ENCODE data around the gene EFNB2. TPM values are rescaled to one million over a fixed set of nuclear protein-coding genes. Genes with fewer than 3 reads are reported as not detected.

The EFNB2 gene
- total and polyA plus RNA-seq, 2 donors (not counting 3 experiments of a cell fraction or from before 2014, with no cell fraction given) = 50.4 to 69.5 TPM

DNA sequence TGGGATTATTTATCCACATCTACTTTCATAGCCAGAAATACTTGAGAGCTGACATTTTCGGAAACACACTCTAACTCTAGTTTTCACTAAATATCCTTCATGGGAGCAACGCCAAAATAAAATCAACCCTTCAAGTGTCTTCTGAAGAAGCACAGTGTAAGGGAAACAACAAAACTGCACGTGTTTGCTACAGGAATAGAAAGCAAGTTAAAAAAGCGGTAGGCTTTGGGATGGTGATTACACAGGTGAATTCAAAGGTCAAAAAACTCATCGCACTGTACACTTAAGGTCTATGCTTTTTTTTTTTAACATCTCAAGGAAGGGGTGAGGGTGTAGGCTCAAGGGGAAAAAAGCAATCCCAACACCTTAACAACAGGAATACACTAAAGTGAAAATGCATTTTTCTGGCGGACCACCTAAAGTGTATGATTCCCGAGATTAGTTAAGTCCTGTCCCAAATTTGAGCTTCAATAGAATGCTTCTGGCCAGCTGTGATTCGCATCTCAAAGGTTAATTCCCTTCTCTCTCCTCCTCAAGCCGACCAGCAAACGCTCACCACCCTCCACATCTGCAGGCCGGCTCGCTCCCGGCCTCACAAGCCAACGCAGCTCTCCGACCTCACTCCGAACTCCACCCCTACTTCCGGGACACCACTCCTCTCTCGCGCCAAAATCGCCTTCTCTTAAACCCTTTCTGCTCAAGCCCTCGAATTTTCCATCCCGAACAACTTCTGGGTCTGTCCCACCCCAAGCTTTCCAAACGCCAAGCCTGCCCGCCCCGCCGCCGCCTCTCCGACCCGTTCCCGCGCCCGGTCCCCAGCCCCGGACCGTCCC lies 31.4 kb upstream of the EFNB2 start:
- Histone ChIP-seq H3K9me1 (replicated peaks; ENCODE audit: control insufficient read depth, extremely low read depth, insufficient read depth, low read length) (no peaks in the 10 kb centered on the region), H3K4me3 (replicated peaks in 1 of 3; ENCODE audit: insufficient read depth in 1 of 3, low read depth in 1 of 3, low read length in 3 of 3) (peak overlapping the region; percentile 57 to 98 (median 79)), H3K27ac (ENCODE audit: insufficient read depth, low read depth, low read length) (peak overlapping the region; percentile 85), H4K20me1 (replicated peaks; ENCODE audit: control insufficient read depth, extremely low read depth, insufficient read depth, low read length) (peaks cover 26% of the 10 kb centered on the region), H3K79me2 (ENCODE audit: control insufficient read depth, insufficient read depth, low read length) (peaks cover 59% of the 10 kb centered on the region), H3K9ac (replicated peaks; ENCODE audit: extremely low read depth, insufficient read depth, low read length) (peak overlapping the region; percentile 95), H3K9me3 (replicated peaks; ENCODE audit: control insufficient read depth, insufficient read depth, low read length) (no peaks in the 10 kb centered on the region), H3K36me3 (ENCODE audit: control insufficient read depth in 2 of 2, extremely low read depth in 1 of 2, insufficient read depth in 2 of 2, low read length in 2 of 2) (no peaks in the 10 kb centered on the region), H2AFZ (ENCODE audit: low read depth, low read length) (no peak overlapping the region), H3K4me1 (ENCODE audit: control insufficient read depth, extremely low read depth, insufficient read depth, low read length) (peaks cover 29% of the 10 kb centered on the region), H3K4me2 (ENCODE audit: insufficient read depth, low read length) (peak overlapping the region; percentile 99), H3K27me3 (ENCODE audit: control insufficient read depth in 2 of 2, insufficient read depth in 2 of 2, low read length in 2 of 2) (no peaks in the 10 kb centered on the region)
- no peak for FAIRE-seq
- intact Hi-C loops (cut with micrococcal nuclease) = loop anchor here (1.0 to 10.0 kb wide), 6 partner anchors 31 to 888 kb away; no protein-coding TSS in a partner anchor
- DNase-seq (ENCODE audit: low read depth, low spot score) = peak; percentile 61
- ChIA-PET CTCF (interaction anchor here (1.3 to 5.7 kb wide), 4 partner anchors 10 to 54 kb away, joined by 3 to 29 read pairs (median 10); partner anchors contain the start of gene EFNB2), POLR2A (interaction anchor here (1.2 to 1.4 kb wide), 2 partner anchors 31 to 33 kb away, joined by 3 to 5 read pairs; partner anchors contain the start of gene EFNB2)
- BruUV-seq (replicated peaks) = TSS peak; percentile 36
- TF ChIP-seq FOS (IDR thresholded peaks at IDR 0.05; ENCODE audit: borderline replicate concordance, insufficient read depth, low read length) (no peak), POLR2A (IDR thresholded peaks at IDR 0.05; ENCODE audit: low read depth, low read length) (no peak), POLR2AphosphoS5 (IDR thresholded peaks at IDR 0.05; ENCODE audit: insufficient read depth, low read depth, low read length) (no peak), GATA2 (IDR thresholded peaks at IDR 0.05; ENCODE audit: insufficient read depth, insufficient read length, low read depth, low read length) (no peak), EZH2 (IDR thresholded peaks at IDR 0.05; ENCODE audit: borderline replicate concordance, low read depth, low read length, severe bottlenecking) (peak; percentile 34)
- dilution Hi-C loops (cut with MboI; ENCODE audit: extremely low pct_ligation_motif_present, low sequenced_read_pairs) = no loop called here
